Measurements from ENCODE around the gene PLIN5.

Gene PLIN5

DNA sequence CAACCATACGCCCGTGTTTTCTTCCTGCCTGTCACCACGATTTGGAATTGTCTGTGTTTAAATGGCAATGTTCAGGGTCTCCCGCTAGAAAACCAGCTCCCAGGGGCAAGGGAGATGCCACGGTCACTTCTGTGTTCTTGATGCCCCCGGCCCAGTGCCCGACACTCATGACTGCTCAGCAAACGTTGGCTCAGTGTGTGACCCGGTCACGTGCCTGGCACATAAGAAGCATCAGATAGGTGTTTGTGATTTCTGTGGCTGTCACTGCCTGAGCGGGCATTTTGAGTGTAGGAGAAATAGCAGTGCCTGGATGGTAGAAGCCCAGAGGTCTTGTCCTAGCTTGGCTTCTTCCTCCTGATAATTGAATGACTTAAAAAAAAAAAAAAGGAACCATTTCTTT lies 47.5 kb downstream of the PLIN5 start:
- H3K79me2 ChIP-seq (ENCODE audit: insufficient read depth, low read depth) = no peaks in the 10 kb centered on the region
- H3K27me3 ChIP-seq (ENCODE audit: insufficient read depth, low read depth) = no peaks in the 10 kb centered on the region
- no peak overlapping the region for H3K4me3 ChIP-seq (IDR thresholded peaks at IDR 0.05; ENCODE audit: insufficient read depth, low read depth, low read length)
- TF ChIP-seq, protein P1, sequence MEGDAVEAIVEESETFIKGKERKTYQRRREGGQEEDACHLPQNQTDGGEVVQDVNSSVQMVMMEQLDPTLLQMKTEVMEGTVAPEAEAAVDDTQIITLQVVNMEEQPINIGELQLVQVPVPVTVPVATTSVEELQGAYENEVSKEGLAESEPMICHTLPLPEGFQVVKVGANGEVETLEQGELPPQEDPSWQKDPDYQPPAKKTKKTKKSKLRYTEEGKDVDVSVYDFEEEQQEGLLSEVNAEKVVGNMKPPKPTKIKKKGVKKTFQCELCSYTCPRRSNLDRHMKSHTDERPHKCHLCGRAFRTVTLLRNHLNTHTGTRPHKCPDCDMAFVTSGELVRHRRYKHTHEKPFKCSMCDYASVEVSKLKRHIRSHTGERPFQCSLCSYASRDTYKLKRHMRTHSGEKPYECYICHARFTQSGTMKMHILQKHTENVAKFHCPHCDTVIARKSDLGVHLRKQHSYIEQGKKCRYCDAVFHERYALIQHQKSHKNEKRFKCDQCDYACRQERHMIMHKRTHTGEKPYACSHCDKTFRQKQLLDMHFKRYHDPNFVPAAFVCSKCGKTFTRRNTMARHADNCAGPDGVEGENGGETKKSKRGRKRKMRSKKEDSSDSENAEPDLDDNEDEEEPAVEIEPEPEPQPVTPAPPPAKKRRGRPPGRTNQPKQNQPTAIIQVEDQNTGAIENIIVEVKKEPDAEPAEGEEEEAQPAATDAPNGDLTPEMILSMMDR (conservative IDR thresholded peaks at IDR 0.05; ENCODE audit: low read depth, low read length) = no peak
- no peak overlapping the region for H3K9ac ChIP-seq
- H2AFZ ChIP-seq (ENCODE audit: low read depth) = no peak overlapping the region
- no peaks in the 10 kb centered on the region for H3K4me1 ChIP-seq (ENCODE audit: low read depth, poor library complexity, severe bottlenecking)
- no peaks in the 10 kb centered on the region for H3K36me3 ChIP-seq (ENCODE audit: insufficient read depth)
- H4K20me1 ChIP-seq (ENCODE audit: insufficient read depth) = no peaks in the 10 kb centered on the region
- no peak overlapping the region for H3K27ac ChIP-seq
- no peak overlapping the region for H3K4me2 ChIP-seq

DNA sequence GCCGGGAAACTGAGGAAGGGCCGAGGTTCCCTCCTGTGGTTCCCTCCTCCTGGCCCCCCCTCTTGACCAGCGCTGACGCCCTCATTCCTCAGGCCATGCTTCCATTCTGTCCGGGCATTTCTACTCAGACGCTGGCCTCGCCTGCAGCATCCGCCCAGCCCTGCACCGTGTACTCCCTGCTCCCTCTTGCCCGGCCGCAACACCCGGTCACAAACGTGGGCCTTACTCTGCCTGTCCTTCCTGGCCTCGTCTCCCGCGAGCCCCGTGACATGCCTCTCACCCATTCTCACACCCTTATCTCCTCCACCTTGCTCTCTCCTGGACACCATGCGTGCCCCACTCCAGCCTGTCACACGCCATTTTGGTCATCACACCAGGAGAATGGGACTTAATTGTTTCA lies 51.6 kb downstream of the PLIN5 start:
- no peaks in the 10 kb centered on the region for H3K27me3 ChIP-seq (ENCODE audit: insufficient read depth, low read depth)
- no peaks in the 10 kb centered on the region for H3K79me2 ChIP-seq (ENCODE audit: insufficient read depth, low read depth)
- H3K4me1 ChIP-seq (ENCODE audit: low read depth, poor library complexity, severe bottlenecking) = no peaks in the 10 kb centered on the region
- no peak overlapping the region for H3K9ac ChIP-seq
- no peak overlapping the region for H3K4me3 ChIP-seq (IDR thresholded peaks at IDR 0.05; ENCODE audit: insufficient read depth, low read depth, low read length)
- H3K4me2 ChIP-seq = no peak overlapping the region
- H3K27ac ChIP-seq = no peak overlapping the region
- no peak overlapping the region for H2AFZ ChIP-seq (ENCODE audit: low read depth)
- H3K36me3 ChIP-seq (ENCODE audit: insufficient read depth) = no peaks in the 10 kb centered on the region
- TF ChIP-seq, protein P1 (conservative IDR thresholded peaks at IDR 0.05; ENCODE audit: low read depth, low read length) = no peak
- H4K20me1 ChIP-seq (ENCODE audit: insufficient read depth) = no peaks in the 10 kb centered on the region

DNA sequence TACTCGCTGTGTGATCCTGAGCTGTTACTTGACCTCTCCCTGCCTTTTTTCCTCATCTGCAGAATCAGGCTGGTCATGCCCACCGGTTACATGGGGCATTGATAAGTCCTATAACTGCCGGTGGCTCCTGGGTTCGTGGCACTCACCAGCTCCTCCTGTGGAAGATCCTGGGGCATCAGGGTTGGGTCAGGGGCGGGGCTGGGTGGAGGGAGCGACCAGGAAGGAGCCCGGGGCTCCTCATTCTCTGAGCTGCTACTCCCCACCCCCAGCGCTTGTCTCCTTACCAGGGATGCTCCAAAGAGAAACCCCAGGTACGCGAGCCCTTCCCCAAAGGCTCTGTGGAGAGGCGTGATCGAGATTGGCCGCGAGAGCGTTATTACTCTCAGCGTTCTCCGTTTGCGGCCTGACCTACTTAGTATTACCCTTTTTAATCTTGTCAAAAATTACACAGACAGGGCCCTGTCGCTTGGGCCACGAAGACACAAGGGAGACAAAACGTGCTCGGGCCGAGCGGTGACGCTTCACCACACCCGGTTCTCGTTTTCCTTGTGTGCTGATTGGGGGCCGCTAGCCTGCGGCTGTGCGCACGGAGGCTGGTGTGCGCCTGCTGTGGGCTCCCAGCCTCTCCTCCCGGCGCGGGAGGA lies 52.2 kb downstream of the PLIN5 start:
- Histone ChIP-seq H3K27me3 (ENCODE audit: insufficient read depth, low read depth) (no peaks in the 10 kb centered on the region), H3K27ac (no peak overlapping the region), H3K4me1 (ENCODE audit: low read depth, poor library complexity, severe bottlenecking) (no peaks in the 10 kb centered on the region), H3K4me3 (IDR thresholded peaks at IDR 0.05; ENCODE audit: insufficient read depth, low read depth, low read length) (no peak overlapping the region), H4K20me1 (ENCODE audit: insufficient read depth) (no peaks in the 10 kb centered on the region), H2AFZ (ENCODE audit: low read depth) (no peak overlapping the region), H3K36me3 (ENCODE audit: insufficient read depth) (no peaks in the 10 kb centered on the region), H3K4me2 (no peak overlapping the region), H3K9ac (no peak overlapping the region), H3K79me2 (ENCODE audit: insufficient read depth, low read depth) (no peaks in the 10 kb centered on the region)
- TF ChIP-seq, protein P1 (conservative IDR thresholded peaks at IDR 0.05; ENCODE audit: low read depth, low read length) = no peak

DNA sequence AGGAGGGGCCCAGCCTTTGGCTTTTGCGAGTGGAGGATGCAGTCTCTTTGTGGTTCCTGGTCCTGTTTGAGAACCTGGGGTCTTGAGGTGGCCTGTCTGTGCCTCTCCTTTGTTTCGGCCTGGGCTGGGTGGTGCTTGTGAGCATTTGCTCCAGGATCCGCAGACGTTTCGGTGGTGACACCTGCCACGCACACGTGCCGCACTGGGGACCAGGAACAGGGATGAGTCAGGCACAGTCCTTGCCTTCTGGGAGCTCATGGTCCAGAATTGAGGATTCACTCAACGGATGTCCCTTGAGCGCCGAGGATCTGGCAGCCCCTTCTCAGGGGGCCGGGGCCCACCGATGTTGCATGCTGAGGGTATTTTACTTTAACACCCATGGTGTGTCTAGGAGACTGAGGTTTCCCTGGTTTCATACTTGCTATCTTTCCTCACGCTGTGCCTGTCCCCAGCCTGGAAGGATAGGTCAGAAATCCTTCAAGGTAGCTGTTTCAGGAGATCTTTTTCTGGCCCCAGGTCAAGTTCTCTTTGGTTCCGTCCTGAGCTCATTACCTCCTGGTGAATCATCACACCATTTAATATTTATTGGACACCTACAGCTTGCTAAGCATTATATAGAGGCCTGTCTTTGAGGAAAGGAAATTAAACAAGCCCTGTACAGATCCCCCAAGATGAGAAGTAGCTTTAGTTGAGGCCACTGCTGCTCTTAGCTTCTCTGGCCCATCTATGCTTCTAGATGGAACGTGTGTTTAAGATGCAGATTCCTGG lies 57.8 kb downstream of the PLIN5 start:
- Histone ChIP-seq H3K4me3 (IDR thresholded peaks at IDR 0.05; ENCODE audit: insufficient read depth, low read depth, low read length) (no peak overlapping the region), H3K9ac (no peak overlapping the region), H3K36me3 (ENCODE audit: insufficient read depth) (no peaks in the 10 kb centered on the region), H3K27me3 (ENCODE audit: insufficient read depth, low read depth) (no peaks in the 10 kb centered on the region), H3K79me2 (ENCODE audit: insufficient read depth, low read depth) (peaks cover 10% of the 10 kb centered on the region), H3K4me2 (no peak overlapping the region), H4K20me1 (ENCODE audit: insufficient read depth) (no peaks in the 10 kb centered on the region), H2AFZ (ENCODE audit: low read depth) (no peak overlapping the region), H3K27ac (no peak overlapping the region), H3K4me1 (ENCODE audit: low read depth, poor library complexity, severe bottlenecking) (peaks cover 4% of the 10 kb centered on the region)
- TF ChIP-seq, protein P1 (conservative IDR thresholded peaks at IDR 0.05; ENCODE audit: low read depth, low read length) = no peak
